ENCODE measurements around the gene PLEKHM3. TPM values are rescaled to one million over a fixed set of nuclear protein-coding genes. Genes with fewer than 3 reads are reported as not detected.

PLEKHM3 gene
- total RNA-seq, 1 experiment from 2014 or later = 6.5 TPM

DNA sequence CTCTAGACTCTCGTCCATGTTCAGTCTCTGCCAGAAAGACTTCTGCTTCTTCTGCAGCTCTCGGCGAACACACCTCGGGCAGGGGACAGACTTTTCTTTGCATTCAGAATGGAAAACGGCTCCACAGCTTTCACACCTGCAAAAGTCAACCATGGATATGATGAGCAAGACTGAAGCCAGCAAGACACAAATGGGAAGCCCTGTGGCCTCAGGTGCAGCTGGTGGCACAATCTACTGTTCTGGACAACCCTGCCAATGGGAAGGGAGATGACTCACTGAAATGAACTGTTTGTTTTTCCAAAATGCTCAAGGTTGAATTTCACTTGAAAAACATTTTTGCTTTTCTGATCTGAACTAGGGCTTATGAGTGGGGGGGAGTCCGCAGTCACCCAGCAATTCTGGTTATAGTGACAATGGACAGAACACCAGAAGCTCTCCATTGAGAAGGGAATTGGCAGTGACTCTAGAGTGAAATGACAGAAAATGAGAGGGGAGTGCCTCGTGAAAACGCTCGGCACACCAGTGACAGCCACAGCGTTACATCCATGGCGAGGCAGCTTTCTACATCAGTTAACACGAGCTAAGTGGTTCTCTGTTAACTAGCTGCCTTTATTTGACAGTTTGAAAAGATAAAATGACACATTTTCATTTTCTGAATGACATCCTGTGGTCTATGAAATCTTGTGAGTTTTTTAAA is 196.8 kb downstream of the PLEKHM3 start:
- H3K4me1 ChIP-seq (ENCODE audit: insufficient read depth, low read length, poor library complexity, severe bottlenecking) = no peaks in the 10 kb centered on the region
- ChIA-PET POLR2A (ENCODE audit: low non-redundant PET) (no interaction called here), CTCF (no interaction called here)
- BruUV-seq (replicated peaks) = no TSS peak
- no peaks in the 10 kb centered on the region for H3K9me3 ChIP-seq (ENCODE audit: low read depth, low read length, poor library complexity, severe bottlenecking)
- DNase-seq (ENCODE audit: low spot score) = no peak
- TF ChIP-seq, protein P1, sequence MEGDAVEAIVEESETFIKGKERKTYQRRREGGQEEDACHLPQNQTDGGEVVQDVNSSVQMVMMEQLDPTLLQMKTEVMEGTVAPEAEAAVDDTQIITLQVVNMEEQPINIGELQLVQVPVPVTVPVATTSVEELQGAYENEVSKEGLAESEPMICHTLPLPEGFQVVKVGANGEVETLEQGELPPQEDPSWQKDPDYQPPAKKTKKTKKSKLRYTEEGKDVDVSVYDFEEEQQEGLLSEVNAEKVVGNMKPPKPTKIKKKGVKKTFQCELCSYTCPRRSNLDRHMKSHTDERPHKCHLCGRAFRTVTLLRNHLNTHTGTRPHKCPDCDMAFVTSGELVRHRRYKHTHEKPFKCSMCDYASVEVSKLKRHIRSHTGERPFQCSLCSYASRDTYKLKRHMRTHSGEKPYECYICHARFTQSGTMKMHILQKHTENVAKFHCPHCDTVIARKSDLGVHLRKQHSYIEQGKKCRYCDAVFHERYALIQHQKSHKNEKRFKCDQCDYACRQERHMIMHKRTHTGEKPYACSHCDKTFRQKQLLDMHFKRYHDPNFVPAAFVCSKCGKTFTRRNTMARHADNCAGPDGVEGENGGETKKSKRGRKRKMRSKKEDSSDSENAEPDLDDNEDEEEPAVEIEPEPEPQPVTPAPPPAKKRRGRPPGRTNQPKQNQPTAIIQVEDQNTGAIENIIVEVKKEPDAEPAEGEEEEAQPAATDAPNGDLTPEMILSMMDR (conservative IDR thresholded peaks at IDR 0.05; ENCODE audit: low read depth, low read length) = no peak
- intact Hi-C loops (cut with micrococcal nuclease; ENCODE audit: unreplicated experiment) = no loop called here
- no peak overlapping the region for H3K27ac ChIP-seq (ENCODE audit: low read depth, low read length, poor library complexity, severe bottlenecking)
- no peaks in the 10 kb centered on the region for H3K36me3 ChIP-seq (ENCODE audit: insufficient read depth, low read length, poor library complexity, severe bottlenecking)
- H3K27me3 ChIP-seq (replicated peaks; ENCODE audit: insufficient read depth, low read depth, low read length, poor library complexity) = no peaks in the 10 kb centered on the region
- no peak overlapping the region for H3K4me3 ChIP-seq (ENCODE audit: low read depth, low read length, poor library complexity, severe bottlenecking)

DNA sequence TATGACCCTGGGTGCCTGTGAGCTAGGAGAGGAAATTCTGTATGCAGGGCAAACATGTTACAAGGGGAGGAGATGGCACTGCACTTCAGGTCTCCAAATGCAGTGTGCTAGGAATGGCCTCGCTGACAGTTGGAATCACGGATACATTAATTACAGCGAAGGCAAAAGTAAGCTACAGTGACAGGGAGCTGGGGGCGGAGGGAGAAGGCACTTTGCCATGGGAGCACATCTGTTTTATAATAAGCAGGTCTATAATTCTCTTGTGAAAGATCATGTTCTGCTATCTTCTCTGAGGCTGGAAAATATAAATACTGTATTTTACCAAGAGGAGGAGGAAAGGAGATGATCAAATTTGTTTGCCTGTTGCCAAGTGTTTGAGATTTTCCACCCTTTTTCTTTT is 199.3 kb downstream of the PLEKHM3 start:
- ChIA-PET POLR2A (ENCODE audit: low non-redundant PET) (no interaction called here), CTCF (no interaction called here)
- no peaks in the 10 kb centered on the region for H3K9me3 ChIP-seq (ENCODE audit: low read depth, low read length, poor library complexity, severe bottlenecking)
- H3K27ac ChIP-seq (ENCODE audit: low read depth, low read length, poor library complexity, severe bottlenecking) = no peak overlapping the region
- no peak overlapping the region for H3K4me3 ChIP-seq (ENCODE audit: low read depth, low read length, poor library complexity, severe bottlenecking)
- no peaks in the 10 kb centered on the region for H3K36me3 ChIP-seq (ENCODE audit: insufficient read depth, low read length, poor library complexity, severe bottlenecking)
- intact Hi-C loops (cut with micrococcal nuclease; ENCODE audit: unreplicated experiment) = no loop called here
- no peak for DNase-seq (ENCODE audit: low spot score)
- no peaks in the 10 kb centered on the region for H3K27me3 ChIP-seq (replicated peaks; ENCODE audit: insufficient read depth, low read depth, low read length, poor library complexity)
- BruUV-seq (replicated peaks) = no TSS peak
- H3K4me1 ChIP-seq (ENCODE audit: insufficient read depth, low read length, poor library complexity, severe bottlenecking) = no peaks in the 10 kb centered on the region
- TF ChIP-seq, protein P1 (conservative IDR thresholded peaks at IDR 0.05; ENCODE audit: low read depth, low read length) = no peak
- no peak for TF ChIP-seq EZH2 (IDR thresholded peaks at IDR 0.05; ENCODE audit: borderline replicate concordance, low read depth, low read length, poor library complexity, severe bottlenecking)

DNA sequence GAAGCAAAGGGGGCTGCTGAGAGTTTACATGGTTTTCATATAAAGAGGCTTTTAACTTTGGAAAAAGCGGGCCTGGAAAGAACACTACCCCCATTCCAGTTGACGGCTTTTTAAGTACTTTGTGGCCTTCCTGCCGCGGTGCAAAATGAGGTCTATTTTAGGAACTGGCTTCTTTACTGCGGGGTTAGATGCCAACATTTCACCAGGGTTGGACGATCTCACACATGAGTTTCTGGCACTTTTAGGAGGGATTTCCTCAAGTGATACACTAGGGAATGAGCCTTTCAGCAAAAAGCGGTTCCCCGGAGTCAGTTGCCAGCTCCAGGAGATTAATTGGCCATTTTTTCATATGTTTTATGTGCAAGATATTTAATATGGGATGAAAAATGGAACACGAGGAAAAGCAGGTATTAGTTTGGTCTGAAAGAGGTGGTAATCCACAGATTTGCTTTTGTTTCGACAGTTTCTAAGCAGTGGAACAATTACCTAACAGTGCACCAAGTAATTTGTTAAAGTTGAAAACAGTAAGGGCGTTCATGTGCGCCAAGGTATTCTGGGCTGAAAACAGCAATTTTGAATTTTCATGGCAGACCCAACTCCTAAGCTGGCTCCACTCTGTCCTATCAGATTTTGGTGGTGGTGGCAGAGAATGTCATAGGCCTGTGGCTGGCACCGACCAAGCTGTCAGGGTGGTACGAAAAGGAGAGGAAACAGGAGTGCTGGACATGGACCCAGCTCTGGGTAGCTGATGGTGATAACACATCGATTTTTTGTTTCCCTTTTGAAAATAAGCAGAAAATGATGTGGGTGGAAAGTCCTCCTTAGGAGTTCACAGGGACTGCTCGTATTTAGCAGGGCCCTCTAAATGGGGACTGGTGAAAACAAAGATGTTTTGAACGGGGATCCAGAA is 200.0 kb downstream of the PLEKHM3 start:
- Histone ChIP-seq H3K4me3 (ENCODE audit: low read depth, low read length, poor library complexity, severe bottlenecking) (no peak overlapping the region), H3K4me1 (ENCODE audit: insufficient read depth, low read length, poor library complexity, severe bottlenecking) (no peaks in the 10 kb centered on the region), H3K36me3 (ENCODE audit: insufficient read depth, low read length, poor library complexity, severe bottlenecking) (no peaks in the 10 kb centered on the region), H3K27ac (ENCODE audit: low read depth, low read length, poor library complexity, severe bottlenecking) (no peak overlapping the region), H3K27me3 (replicated peaks; ENCODE audit: insufficient read depth, low read depth, low read length, poor library complexity) (no peaks in the 10 kb centered on the region), H3K9me3 (ENCODE audit: low read depth, low read length, poor library complexity, severe bottlenecking) (no peaks in the 10 kb centered on the region)
- DNase-seq (ENCODE audit: low spot score) = no peak
- intact Hi-C loops (cut with micrococcal nuclease; ENCODE audit: unreplicated experiment) = no loop called here
- ChIA-PET CTCF (no interaction called here), POLR2A (ENCODE audit: low non-redundant PET) (no interaction called here)
- TF ChIP-seq, protein P1 (conservative IDR thresholded peaks at IDR 0.05; ENCODE audit: low read depth, low read length) = no peak
- TF ChIP-seq EZH2 (IDR thresholded peaks at IDR 0.05; ENCODE audit: borderline replicate concordance, low read depth, low read length, poor library complexity, severe bottlenecking) = no peak
- BruUV-seq (replicated peaks) = no TSS peak

All from A673 (cell line).